Lower leg skin (tissue), 3 donors: ENCODE data around the gene NKX2-3.

Experiments
- POLR2A ChIP-seq, 2 donors: fragments of 450-650 bp; IDR thresholded peaks; one replicate each; pipeline ENCODE4 v1.6.1; 2016 to 2017; ENCODE audit warnings: antibody characterized with exemption in 2 of 2, mild to moderate bottlenecking in 1 of 2, moderate library complexity in 1 of 2
- TF ChIP-seq, protein P1 (sequence below), 3 donors: fragments of 450-650 bp; IDR thresholded peaks; one replicate each; pipeline ENCODE4 v1.5.1; 2016; ENCODE audit warnings: antibody characterized with exemption in 3 of 3, mild to moderate bottlenecking in 3 of 3, moderate library complexity in 2 of 3

DNA sequence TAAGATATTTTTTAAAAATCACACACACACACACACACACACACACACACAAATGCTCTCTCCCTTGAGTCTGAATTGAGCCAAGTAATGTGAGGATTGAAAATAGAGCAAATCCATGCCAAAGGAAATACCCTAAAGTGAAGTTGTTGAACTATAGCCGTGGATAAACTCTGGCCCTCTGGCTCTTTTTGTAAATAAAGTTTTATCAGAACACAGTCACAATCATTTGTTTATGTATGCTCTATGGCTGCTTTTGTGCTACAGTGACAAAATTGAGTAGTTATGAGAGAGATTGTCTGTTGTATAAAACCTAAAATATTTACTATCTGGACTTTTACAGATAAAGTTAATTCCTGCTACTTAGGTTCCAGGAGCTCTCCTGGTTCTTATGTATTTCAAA, 39.1 kb downstream of the NKX2-3 start:
- TF ChIP-seq POLR2A (IDR thresholded peaks at IDR 0.05) = no peak
- TF ChIP-seq, protein P1, sequence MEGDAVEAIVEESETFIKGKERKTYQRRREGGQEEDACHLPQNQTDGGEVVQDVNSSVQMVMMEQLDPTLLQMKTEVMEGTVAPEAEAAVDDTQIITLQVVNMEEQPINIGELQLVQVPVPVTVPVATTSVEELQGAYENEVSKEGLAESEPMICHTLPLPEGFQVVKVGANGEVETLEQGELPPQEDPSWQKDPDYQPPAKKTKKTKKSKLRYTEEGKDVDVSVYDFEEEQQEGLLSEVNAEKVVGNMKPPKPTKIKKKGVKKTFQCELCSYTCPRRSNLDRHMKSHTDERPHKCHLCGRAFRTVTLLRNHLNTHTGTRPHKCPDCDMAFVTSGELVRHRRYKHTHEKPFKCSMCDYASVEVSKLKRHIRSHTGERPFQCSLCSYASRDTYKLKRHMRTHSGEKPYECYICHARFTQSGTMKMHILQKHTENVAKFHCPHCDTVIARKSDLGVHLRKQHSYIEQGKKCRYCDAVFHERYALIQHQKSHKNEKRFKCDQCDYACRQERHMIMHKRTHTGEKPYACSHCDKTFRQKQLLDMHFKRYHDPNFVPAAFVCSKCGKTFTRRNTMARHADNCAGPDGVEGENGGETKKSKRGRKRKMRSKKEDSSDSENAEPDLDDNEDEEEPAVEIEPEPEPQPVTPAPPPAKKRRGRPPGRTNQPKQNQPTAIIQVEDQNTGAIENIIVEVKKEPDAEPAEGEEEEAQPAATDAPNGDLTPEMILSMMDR (IDR thresholded peaks at IDR 0.05) = no peak
